T-helper 1 cell treated with Interleukin-12 subunit alpha and Interleukin-12 subunit beta and Interleukin-4 antibody, amounts not matched to agents 30 μg/mL and 1 μg/mL, for 36 hours (primary cell): ENCODE data around the gene SLC25A33.

ENCODE experiments used
- H3K27ac Mint-ChIP-seq: one replicate; pipeline ENCODE4 v1.8.0; 2021; ENCODE audit warnings: mild to moderate bottlenecking, mixed read lengths
- H3K27me3 Mint-ChIP-seq: one replicate; pipeline ENCODE4 v1.8.0; 2021; ENCODE audit warnings: low read depth, mixed read lengths
- H3K36me3 Mint-ChIP-seq: one replicate; pipeline ENCODE4 v1.8.0; 2021; ENCODE audit warnings: low read depth, mixed read lengths
- H3K4me1 Mint-ChIP-seq: one replicate; pipeline ENCODE4 v1.8.0; 2021; ENCODE audit warnings: low read depth, mixed read lengths
- H3K4me3 Mint-ChIP-seq: one replicate; pipeline ENCODE4 v1.8.0; 2021; ENCODE audit warnings: mild to moderate bottlenecking, moderate library complexity, mixed read lengths
- H3K9me3 Mint-ChIP-seq: one replicate; pipeline ENCODE4 v1.8.0; 2021; ENCODE audit warnings: mixed read lengths

The SLC25A33 gene

DNA sequence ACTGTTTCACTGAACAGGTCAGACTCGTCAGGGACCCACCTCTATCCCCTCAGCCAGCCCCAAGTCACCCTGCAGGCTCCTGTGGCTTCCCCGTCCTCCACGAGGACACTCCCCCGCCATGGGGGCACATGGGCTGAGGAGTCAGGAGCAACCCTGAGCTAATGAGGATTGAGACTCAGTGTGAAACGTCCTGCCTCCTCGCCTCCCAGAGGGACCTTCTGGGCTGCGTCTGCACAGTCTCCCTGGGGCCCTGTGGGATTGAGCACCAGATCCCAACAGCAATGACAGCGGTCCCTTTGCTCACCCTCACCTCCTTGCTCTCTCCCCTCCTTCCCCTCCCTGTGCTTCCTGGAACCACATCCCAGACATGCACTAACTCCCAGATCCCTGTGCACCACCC lies 18.9 kb upstream of the SLC25A33 start:
- peaks cover 4% of the 10 kb centered on the region for H3K4me1 Mint-ChIP-seq

DNA sequence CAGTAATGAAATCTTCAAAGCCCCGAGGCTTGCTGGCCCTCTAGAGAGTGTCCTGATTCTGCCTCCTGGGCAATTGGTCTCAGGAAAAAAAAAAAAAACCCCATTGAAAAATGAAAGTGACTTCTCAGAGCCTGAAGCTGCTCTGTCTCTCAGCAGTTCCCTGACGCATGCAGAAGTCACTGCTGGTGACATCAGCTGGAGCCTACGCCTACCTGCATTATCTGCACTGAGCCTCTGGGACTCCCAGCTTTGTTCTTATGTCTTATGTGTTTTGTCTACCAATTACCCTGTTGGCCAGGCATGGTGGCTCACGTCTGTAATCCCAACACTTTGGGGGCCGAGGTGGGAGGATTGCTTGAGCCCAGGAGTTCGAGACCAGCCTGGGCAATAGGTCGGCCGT lies 10.1 kb upstream of the SLC25A33 start:
- Mint-ChIP-seq H3K36me3 (no peaks in the 10 kb centered on the region), H3K27ac (no peak overlapping the region), H3K9me3 (no peaks in the 10 kb centered on the region), H3K4me3 (no peak overlapping the region), H3K4me1 (no peaks in the 10 kb centered on the region), H3K27me3 (no peaks in the 10 kb centered on the region)

More for the DNA sequence above, 18.9 kb upstream of the SLC25A33 start:
- Mint-ChIP-seq H3K27ac (no peak overlapping the region), H3K27me3 (no peaks in the 10 kb centered on the region), H3K4me3 (no peak overlapping the region), H3K36me3 (no peaks in the 10 kb centered on the region), H3K9me3 (no peaks in the 10 kb centered on the region)

DNA sequence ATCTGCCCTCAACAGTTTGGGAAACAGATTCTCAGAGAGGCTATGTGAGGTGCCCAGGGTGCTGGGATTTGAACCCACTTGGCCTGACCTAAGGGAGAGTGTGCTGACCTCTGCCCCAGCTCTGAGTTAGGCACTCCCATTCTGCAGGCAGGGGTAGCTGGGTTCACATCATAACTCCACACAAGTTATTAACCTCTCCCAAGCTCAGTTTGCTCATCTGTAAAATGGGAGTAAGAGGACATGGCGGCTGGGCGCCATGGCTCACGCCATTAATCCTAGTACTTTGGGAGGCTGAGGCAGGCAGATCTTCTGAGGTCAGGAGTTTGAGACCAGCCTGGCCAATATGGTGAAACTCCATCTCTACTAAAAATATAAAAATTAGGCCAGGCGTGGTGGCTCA lies 8.9 kb upstream of the SLC25A33 start:
- H3K36me3 Mint-ChIP-seq: no peaks in the 10 kb centered on the region
- H3K9me3 Mint-ChIP-seq: no peaks in the 10 kb centered on the region
- H3K27me3 Mint-ChIP-seq: no peaks in the 10 kb centered on the region
- H3K27ac Mint-ChIP-seq: no peak overlapping the region
- no peaks in the 10 kb centered on the region for H3K4me1 Mint-ChIP-seq
- H3K4me3 Mint-ChIP-seq: no peak overlapping the region

DNA sequence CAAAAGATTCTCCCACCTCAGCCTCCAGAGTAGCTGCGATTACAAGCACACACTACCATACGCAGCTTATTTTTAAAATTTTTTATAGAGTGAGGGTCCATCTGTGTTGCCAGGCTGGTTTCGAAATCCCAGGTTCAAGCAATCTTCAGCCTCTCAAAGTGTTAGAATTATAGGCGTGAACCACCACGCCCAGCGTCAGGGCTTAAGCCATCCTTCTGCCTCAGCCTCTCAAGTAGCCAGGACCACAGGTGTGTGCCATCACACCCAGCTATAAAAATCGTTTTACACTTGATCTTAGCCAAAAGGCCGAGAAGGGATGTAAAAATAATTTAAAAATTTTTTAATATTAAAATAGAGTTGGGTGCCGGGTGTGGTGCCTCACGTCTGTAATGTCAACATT lies 4.3 kb upstream of the SLC25A33 start:
- Mint-ChIP-seq H3K27ac (no peak overlapping the region), H3K27me3 (no peaks in the 10 kb centered on the region), H3K36me3 (no peaks in the 10 kb centered on the region), H3K4me1 (peaks cover 15% of the 10 kb centered on the region), H3K9me3 (no peaks in the 10 kb centered on the region), H3K4me3 (no peak overlapping the region)

DNA sequence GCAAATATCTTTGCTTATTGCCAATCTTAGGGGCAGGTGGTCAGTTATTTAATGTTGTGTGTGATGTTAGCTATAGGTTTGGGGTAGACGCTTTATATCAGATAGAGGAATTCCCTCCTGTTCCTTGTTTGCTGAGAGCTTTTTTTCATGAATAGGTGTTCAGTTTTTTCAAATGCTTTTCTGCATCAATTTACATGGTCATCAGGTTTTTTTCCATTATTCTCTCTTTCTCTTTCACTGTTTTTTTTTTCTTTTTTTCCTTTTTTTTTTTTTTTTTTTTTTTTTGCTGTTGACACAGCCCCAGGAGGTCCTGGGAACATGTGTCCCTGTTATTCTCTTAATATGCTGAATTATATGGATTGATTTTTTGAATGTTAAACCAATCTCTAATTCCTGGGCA lies 3.0 kb upstream of the SLC25A33 start:
- no peak overlapping the region for H3K4me3 Mint-ChIP-seq
- H3K27me3 Mint-ChIP-seq: no peaks in the 10 kb centered on the region

DNA sequence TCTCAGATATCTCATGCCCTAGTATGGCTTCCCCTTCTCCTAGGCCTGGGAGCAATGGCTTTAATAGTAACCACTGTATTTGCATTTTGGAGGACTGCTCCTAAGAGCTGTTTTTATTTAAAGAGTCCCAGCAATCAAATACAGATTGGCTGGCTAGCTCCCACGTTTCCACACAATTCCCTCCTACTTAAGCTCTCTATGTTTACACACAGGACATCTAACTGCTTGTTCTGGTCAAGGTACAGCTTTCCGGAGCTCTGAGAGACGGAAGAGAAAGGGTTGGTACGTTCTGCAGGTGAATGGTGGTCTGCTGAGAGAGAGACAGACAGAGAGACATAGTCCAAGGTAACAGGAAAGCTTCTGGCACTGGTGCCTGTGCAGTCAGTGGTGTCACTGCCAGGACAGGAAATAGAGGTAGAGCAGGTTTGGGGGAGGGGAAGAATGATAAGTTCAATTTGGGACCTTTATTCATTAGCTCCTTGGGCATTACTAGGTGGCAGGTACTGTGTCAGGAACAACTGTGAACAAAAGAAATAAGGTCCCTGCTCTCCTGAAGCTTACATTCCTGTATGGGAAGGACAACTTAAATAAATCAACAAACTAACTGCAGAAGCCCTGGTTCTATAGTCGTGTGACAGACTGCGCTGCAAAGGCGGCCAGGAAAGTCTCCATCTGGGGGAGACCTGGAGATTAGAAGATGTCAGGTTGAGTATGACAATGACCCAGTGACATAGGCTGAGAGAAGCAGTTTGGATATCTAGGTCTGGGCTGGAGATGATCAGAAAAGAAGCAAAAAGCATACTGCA lies 1.2 kb upstream of the SLC25A33 start:
- H3K36me3 Mint-ChIP-seq: peaks cover 3% of the 10 kb centered on the region
- peak overlapping the region; percentile 83 for H3K27ac Mint-ChIP-seq
- peak overlapping the region; percentile 6 for H3K4me3 Mint-ChIP-seq
- H3K27me3 Mint-ChIP-seq: no peaks in the 10 kb centered on the region
- H3K4me1 Mint-ChIP-seq: peaks cover 27% of the 10 kb centered on the region
- H3K9me3 Mint-ChIP-seq: no peaks in the 10 kb centered on the region

More for the DNA sequence above, 3.0 kb upstream of the SLC25A33 start:
- H3K27ac Mint-ChIP-seq: no peak overlapping the region
- peaks cover 23% of the 10 kb centered on the region for H3K4me1 Mint-ChIP-seq
- H3K9me3 Mint-ChIP-seq: no peaks in the 10 kb centered on the region
- no peaks in the 10 kb centered on the region for H3K36me3 Mint-ChIP-seq

DNA sequence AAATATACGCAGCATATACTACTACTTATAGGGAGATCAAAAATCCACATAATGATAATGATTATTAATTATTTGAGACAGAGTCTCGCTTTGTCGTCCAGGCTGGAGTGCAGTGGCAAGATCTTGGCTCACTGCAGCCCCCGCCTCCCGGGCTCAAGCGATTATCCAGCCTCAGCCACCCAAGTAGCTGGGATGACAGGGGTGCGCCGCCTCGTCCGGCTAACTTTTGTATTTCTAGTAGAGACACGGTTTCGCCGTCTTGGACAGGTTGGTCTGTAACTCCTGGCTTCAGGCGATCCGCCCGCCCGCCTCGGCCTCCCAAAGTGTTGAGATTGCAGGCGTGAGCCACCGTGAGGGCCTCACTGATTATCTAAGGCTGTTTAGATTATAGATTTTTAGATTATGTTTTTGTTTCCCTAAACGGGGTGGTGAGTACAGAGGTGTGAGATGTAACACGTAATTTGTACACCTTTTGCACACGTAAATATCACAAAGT lies 548 bp upstream of the SLC25A33 start:
- peaks cover 27% of the 10 kb centered on the region for H3K4me1 Mint-ChIP-seq
- H3K4me3 Mint-ChIP-seq: peak overlapping the region; percentile 72
- H3K9me3 Mint-ChIP-seq: no peaks in the 10 kb centered on the region
- no peaks in the 10 kb centered on the region for H3K27me3 Mint-ChIP-seq
- peaks cover 3% of the 10 kb centered on the region for H3K36me3 Mint-ChIP-seq
- peak overlapping the region; percentile 83 for H3K27ac Mint-ChIP-seq

DNA sequence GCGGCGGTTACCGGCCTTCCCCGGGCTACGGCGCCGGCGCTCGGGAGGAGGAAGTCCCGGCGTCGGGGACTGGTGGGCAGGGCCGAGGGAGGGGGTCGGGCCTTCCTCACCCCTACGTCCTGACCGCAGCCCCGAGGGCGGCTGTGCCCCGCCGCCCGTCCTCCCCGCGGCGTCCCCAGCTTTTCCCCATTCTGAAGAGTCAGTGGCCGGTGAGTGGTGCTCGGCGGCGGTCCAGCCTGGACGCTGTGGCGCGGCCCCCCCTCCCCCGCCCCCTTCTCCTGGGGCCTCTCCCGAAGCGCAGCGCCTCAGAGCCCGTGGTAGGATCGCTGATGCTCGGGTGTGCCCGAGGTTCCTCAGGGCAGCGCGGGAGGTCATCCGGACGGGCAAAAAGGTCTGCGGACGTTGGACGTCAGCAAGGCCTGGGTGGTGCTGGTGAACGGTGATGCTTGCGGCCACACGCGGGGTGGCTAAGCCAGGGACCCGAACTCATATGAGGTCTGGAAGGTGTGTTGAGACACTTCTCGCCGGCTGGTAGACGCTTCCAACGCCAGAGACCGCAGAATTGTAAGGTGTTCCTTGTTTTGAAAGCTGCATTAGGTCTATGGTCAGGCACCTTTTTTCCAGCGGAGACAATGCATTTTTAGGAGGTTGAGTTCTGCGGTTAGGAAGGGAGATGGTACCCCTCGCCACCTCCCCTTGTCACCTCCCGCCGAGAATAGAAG lies 725 bp downstream of the SLC25A33 start:
- Mint-ChIP-seq H3K4me1 (peaks cover 29% of the 10 kb centered on the region), H3K9me3 (no peaks in the 10 kb centered on the region), H3K27me3 (no peaks in the 10 kb centered on the region), H3K4me3 (peak overlapping the region; percentile 87), H3K27ac (peak overlapping the region; percentile 68), H3K36me3 (peaks cover 3% of the 10 kb centered on the region)

DNA sequence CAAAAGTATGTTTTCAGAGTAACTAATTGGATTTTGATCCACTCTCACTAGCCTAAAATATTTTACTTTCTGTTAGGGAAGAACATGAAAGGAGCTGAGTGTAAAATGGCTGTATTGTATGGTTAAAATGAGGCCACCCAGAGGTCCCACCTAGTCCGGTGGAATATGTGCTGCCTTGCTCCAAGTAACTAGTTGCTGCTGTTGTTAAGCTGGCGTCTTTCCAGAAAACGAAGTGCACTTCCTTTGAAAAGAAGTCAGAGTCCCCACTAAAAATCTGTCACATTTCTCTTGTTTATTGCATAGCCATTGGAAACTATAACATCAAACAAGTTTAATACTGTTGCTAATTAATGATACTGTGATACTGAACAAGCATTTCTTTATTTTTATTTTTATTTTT lies 3.2 kb downstream of the SLC25A33 start:
- Mint-ChIP-seq H3K27ac (no peak overlapping the region), H3K4me3 (peak overlapping the region; percentile 56), H3K4me1 (peaks cover 30% of the 10 kb centered on the region), H3K27me3 (no peaks in the 10 kb centered on the region), H3K9me3 (no peaks in the 10 kb centered on the region), H3K36me3 (peaks cover 3% of the 10 kb centered on the region)

DNA sequence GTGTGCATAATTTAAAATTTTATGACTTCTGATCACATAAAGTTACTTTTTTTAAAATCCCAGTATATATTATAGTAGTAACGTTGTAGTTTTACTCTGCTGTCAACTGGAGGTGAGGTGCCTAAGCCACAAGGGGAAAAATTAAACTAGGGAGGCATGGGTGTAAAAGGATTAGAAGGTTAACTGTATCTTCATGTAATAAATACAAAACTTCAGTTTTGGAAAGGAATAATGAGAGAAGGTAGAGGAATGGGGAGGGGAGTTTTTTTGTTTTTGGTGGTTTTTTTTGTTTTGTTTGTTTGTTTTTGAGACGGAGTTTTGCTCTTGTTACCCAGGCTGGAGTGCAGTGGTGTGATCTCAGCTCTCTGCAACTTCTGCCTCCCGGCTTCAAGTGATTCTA lies 5.7 kb downstream of the SLC25A33 start:
- Mint-ChIP-seq H3K4me3 (no peak overlapping the region), H3K4me1 (peaks cover 18% of the 10 kb centered on the region), H3K27me3 (no peaks in the 10 kb centered on the region), H3K9me3 (no peaks in the 10 kb centered on the region), H3K27ac (no peak overlapping the region), H3K36me3 (peaks cover 7% of the 10 kb centered on the region)

DNA sequence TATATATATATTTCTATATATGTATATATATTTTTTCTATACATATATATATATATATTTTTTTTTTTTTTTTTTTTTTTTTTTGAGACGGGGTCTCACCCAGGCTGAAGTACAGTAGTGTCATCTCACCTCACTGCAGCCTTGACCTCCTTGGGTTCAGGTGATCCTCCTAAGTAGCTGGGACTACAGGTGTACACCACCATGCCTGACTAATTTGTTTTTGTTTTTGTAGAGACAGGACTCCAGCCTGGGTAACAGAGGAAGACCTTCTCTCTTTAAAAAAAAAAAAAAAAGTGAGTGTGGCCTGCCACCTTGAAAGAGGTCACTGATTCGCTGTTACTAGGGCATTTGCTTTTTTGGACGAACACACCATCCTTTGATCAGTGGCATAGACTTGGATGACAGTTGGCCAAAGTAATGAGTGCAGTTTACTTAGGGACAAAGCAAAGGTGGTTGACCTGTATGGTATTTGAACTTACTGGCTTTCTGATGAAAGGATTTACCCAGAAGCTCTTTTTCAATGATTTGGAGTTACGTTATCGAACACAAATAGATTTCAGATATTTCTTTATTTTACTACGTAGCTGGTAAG lies 10.8 kb downstream of the SLC25A33 start:
- Mint-ChIP-seq H3K36me3 (peaks cover 4% of the 10 kb centered on the region), H3K4me3 (no peak overlapping the region), H3K9me3 (no peaks in the 10 kb centered on the region), H3K27me3 (no peaks in the 10 kb centered on the region), H3K4me1 (peaks cover 4% of the 10 kb centered on the region), H3K27ac (no peak overlapping the region)

DNA sequence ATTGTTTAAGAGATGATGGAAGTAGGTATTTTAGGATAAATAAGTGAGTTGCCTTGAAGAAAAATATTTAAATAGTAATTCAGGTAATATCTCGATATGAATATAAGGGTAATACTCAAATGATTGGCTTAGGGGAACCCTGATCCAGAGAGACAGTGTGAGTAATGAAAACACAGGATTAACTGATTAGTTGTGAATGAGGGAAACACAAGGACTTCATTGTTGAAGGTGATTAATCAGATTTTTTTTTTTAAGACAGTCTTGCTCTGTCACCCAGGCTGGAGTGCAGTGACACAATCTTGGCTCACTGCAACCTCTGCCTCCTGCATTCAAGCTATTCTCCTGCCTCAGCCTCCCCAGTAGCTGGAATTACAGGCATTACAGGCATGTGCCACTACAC lies 12.7 kb downstream of the SLC25A33 start:
- no peak overlapping the region for H3K4me3 Mint-ChIP-seq
- no peaks in the 10 kb centered on the region for H3K9me3 Mint-ChIP-seq

DNA sequence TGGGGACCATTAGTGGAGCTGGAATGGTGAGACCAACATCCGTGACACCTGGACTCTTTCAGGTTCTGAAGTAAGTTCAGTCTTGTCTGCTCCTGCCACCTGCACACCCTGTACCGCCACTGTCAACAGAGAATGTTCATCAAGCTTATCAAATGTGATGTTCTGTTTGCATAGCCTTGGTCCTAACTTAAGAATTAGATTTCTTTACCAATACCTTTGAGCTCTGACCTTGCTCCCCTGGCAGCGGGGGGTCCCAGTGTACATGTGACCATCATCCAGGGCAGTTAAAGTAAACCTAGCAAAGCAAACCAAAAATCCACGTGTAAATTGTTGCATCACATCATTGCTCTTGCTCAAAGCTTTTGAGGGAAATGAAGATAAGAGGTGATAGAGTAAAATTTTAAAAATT lies 14.5 kb downstream of the SLC25A33 start:
- Mint-ChIP-seq H3K27me3 (no peaks in the 10 kb centered on the region), H3K9me3 (no peaks in the 10 kb centered on the region), H3K4me1 (peaks cover 8% of the 10 kb centered on the region), H3K4me3 (no peak overlapping the region), H3K27ac (no peak overlapping the region), H3K36me3 (peaks cover 17% of the 10 kb centered on the region)

More for the DNA sequence above, 12.7 kb downstream of the SLC25A33 start:
- Mint-ChIP-seq H3K4me1 (peaks cover 4% of the 10 kb centered on the region), H3K27ac (no peak overlapping the region), H3K36me3 (peaks cover 14% of the 10 kb centered on the region), H3K27me3 (no peaks in the 10 kb centered on the region)

DNA sequence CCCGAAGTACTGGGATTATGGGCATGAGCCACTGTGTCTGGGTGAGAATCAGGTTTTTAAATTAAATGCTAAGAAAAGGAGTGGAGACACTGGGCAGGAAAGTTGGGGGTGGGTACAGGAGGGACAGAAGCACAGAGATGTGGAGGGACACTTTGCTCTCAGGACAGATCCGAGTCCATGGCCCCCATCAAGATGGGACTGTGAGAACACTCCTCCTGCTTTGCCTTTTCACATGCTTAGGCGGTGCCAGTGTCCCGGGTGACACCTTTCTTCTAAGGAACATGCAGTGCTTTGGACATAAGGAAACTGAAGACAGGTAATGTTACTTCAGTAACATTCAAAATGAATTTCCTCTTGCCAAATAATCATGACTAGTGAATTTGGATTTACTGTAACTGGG lies 16.7 kb downstream of the SLC25A33 start:
- Mint-ChIP-seq H3K9me3 (no peaks in the 10 kb centered on the region), H3K27me3 (no peaks in the 10 kb centered on the region), H3K4me1 (peaks cover 17% of the 10 kb centered on the region), H3K36me3 (peaks cover 17% of the 10 kb centered on the region), H3K4me3 (no peak overlapping the region), H3K27ac (no peak overlapping the region)

DNA sequence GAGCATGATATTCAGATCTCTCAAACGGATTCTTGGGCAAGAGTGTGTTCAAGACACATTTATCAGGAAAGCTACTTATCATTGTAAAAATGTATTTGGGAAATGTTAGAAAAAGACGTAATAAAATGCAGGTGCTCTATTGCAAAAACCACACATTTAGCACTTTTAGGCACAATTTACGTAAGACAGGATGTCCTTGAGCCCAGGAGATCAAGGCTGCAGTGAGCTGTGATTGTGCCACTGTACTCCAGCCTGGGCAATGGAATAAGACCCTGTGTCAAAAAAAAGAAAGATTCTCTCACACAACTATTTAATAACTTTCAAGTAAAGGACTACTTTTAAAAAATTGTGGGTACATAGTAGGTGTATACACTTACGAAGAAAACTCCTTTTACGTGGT lies 18.4 kb downstream of the SLC25A33 start:
- Mint-ChIP-seq H3K27me3 (no peaks in the 10 kb centered on the region), H3K36me3 (peaks cover 17% of the 10 kb centered on the region), H3K4me1 (peaks cover 17% of the 10 kb centered on the region), H3K27ac (no peak overlapping the region), H3K4me3 (no peak overlapping the region), H3K9me3 (no peaks in the 10 kb centered on the region)
